ENCODE data around the gene ZNF827. TPM values are rescaled to one million over a fixed set of nuclear protein-coding genes. Genes with fewer than 3 reads are reported as not detected.

ZNF827 gene
- total RNA-seq, 1 experiment from 2014 or later, result 5.3 TPM

DNA sequence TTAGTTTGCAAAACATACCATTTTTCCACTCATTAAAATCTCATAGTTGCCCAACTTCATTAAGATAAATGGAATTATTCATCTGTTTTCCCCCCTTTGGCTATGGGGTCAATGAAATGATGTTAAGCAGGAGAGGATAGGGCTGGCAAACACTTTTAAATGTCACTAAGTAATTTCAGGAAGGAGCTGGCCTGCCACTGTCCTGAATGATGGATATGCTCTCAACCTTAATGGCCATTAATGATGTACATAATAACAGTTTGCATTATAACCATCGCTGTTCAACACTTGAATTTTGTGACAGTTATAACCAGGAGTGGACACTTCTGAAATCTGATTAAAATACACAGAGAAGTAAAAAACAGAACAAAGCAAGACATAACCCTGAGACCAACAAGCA, 181.4 kb downstream of the ZNF827 start:
- BruUV-seq (replicated peaks), result no TSS peak
- Mint-ChIP-seq H3K4me1 (ENCODE audit: low read depth, unreplicated experiment) (no peaks in the 10 kb centered on the region), H3K27me3 (ENCODE audit: insufficient read depth, unreplicated experiment) (no peaks in the 10 kb centered on the region), H3K27ac (ENCODE audit: unreplicated experiment) (no peak overlapping the region), H3K4me3 (ENCODE audit: unreplicated experiment) (no peak overlapping the region), H3K36me3 (ENCODE audit: insufficient read depth, unreplicated experiment) (peaks cover 6% of the 10 kb centered on the region), H3K9me3 (ENCODE audit: unreplicated experiment) (no peaks in the 10 kb centered on the region)
- Histone ChIP-seq H3K4me3 (ENCODE audit: low read depth, low read length) (no peak overlapping the region), H3K4me1 (no peaks in the 10 kb centered on the region), H3K9me3 (no peaks in the 10 kb centered on the region), H3K27me3 (replicated peaks; ENCODE audit: control insufficient read depth, insufficient read depth, low read length) (no peaks in the 10 kb centered on the region), H3K36me3 (ENCODE audit: control insufficient read depth, insufficient read depth, low read length) (no peaks in the 10 kb centered on the region)
- DNase-seq, result no peak
- TF ChIP-seq, protein P1, sequence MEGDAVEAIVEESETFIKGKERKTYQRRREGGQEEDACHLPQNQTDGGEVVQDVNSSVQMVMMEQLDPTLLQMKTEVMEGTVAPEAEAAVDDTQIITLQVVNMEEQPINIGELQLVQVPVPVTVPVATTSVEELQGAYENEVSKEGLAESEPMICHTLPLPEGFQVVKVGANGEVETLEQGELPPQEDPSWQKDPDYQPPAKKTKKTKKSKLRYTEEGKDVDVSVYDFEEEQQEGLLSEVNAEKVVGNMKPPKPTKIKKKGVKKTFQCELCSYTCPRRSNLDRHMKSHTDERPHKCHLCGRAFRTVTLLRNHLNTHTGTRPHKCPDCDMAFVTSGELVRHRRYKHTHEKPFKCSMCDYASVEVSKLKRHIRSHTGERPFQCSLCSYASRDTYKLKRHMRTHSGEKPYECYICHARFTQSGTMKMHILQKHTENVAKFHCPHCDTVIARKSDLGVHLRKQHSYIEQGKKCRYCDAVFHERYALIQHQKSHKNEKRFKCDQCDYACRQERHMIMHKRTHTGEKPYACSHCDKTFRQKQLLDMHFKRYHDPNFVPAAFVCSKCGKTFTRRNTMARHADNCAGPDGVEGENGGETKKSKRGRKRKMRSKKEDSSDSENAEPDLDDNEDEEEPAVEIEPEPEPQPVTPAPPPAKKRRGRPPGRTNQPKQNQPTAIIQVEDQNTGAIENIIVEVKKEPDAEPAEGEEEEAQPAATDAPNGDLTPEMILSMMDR (IDR thresholded peaks at IDR 0.05; ENCODE audit: insufficient read depth in 1 of 2, low read depth in 1 of 2, low read length in 1 of 2, severe bottlenecking in 1 of 2, unreplicated experiment in 1 of 2), result no peak
- ChIA-PET CTCF (no interaction called here), POLR2A (no interaction called here)
- intact Hi-C loops (cut with micrococcal nuclease; ENCODE audit: unreplicated experiment), result no loop called here

DNA sequence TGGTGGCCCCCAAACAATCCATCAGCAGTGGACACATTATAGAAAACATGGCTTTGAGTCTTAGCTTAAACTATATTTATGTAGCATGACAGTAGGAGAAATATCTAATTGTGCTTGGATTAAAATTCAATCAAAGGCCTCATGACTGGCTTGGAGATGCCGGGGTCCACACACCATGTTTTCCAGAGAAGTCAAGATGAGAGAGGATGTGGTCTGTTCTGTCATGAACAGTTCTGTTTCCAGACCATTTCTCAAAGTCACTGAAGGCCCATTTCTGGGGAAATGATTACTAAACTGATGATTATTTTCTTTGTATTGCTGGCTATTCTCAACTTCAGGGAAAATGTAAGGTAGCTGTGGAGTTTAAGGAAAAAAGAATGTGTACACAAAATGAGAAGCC, 182.4 kb downstream of the ZNF827 start:
- TF ChIP-seq, protein P1 (IDR thresholded peaks at IDR 0.05; ENCODE audit: insufficient read depth in 1 of 2, low read depth in 1 of 2, low read length in 1 of 2, severe bottlenecking in 1 of 2, unreplicated experiment in 1 of 2), result no peak
- Mint-ChIP-seq H3K9me3 (ENCODE audit: unreplicated experiment) (no peaks in the 10 kb centered on the region), H3K4me1 (ENCODE audit: low read depth, unreplicated experiment) (no peaks in the 10 kb centered on the region), H3K27ac (ENCODE audit: unreplicated experiment) (no peak overlapping the region), H3K4me3 (ENCODE audit: unreplicated experiment) (no peak overlapping the region), H3K36me3 (ENCODE audit: insufficient read depth, unreplicated experiment) (peaks cover 6% of the 10 kb centered on the region), H3K27me3 (ENCODE audit: insufficient read depth, unreplicated experiment) (no peaks in the 10 kb centered on the region)
- no TSS peak for BruUV-seq (replicated peaks)
- CTCF ChIA-PET, result no interaction called here
- POLR2A ChIA-PET, result no interaction called here
- Histone ChIP-seq H3K9me3 (no peaks in the 10 kb centered on the region), H3K4me3 (ENCODE audit: low read depth, low read length) (no peak overlapping the region), H3K36me3 (ENCODE audit: control insufficient read depth, insufficient read depth, low read length) (no peaks in the 10 kb centered on the region), H3K4me1 (no peaks in the 10 kb centered on the region), H3K27me3 (replicated peaks; ENCODE audit: control insufficient read depth, insufficient read depth, low read length) (no peaks in the 10 kb centered on the region)
- intact Hi-C loops (cut with micrococcal nuclease; ENCODE audit: unreplicated experiment), result no loop called here
- no peak for DNase-seq

DNA sequence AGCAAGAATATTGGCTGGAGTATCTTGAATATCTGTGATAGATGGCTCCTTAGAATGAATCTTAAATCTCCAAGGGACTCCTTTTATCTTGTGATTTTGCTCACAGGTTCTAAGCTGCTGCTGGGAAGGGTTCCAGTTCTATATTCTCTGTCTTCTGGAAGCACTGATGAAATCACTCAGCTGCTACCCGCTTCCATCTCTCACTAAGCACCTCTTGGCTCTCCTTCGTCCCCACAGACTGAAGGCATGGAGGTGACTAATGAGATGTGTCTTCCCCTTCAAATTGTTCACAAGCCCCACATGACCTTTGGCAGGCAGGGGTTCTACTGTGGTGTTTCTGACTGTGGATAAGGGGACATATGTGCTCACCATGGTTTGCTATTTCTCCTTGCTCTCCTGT, 182.8 kb downstream of the ZNF827 start:
- no peaks in the 10 kb centered on the region for H3K27me3 Mint-ChIP-seq (ENCODE audit: insufficient read depth, unreplicated experiment)
- Histone ChIP-seq H3K27me3 (replicated peaks; ENCODE audit: control insufficient read depth, insufficient read depth, low read length) (no peaks in the 10 kb centered on the region), H3K4me1 (no peaks in the 10 kb centered on the region), H3K9me3 (no peaks in the 10 kb centered on the region), H3K36me3 (ENCODE audit: control insufficient read depth, insufficient read depth, low read length) (no peaks in the 10 kb centered on the region), H3K4me3 (ENCODE audit: low read depth, low read length) (no peak overlapping the region)
- POLR2A ChIA-PET, result no interaction called here
- peaks cover 4% of the 10 kb centered on the region for H3K36me3 Mint-ChIP-seq (ENCODE audit: insufficient read depth, unreplicated experiment)
- peaks cover under 1% of the 10 kb centered on the region for H3K9me3 Mint-ChIP-seq (ENCODE audit: unreplicated experiment)
- intact Hi-C loops (cut with micrococcal nuclease; ENCODE audit: unreplicated experiment), result no loop called here
- DNase-seq, result no peak
- TF ChIP-seq, protein P1 (IDR thresholded peaks at IDR 0.05; ENCODE audit: insufficient read depth in 1 of 2, low read depth in 1 of 2, low read length in 1 of 2, severe bottlenecking in 1 of 2, unreplicated experiment in 1 of 2), result no peak
- BruUV-seq (replicated peaks), result no TSS peak
- no peaks in the 10 kb centered on the region for H3K4me1 Mint-ChIP-seq (ENCODE audit: low read depth, unreplicated experiment)
- no peak overlapping the region for H3K4me3 Mint-ChIP-seq (ENCODE audit: unreplicated experiment)
- no peak overlapping the region for H3K27ac Mint-ChIP-seq (ENCODE audit: unreplicated experiment)
- CTCF ChIA-PET, result no interaction called here
